Keratinocyte (primary cell): ENCODE measurements around the gene MFSD6. TPM values are rescaled to one million over a fixed set of nuclear protein-coding genes. Genes with fewer than 3 reads are reported as not detected.
A peak's percentile ranks its signal among the peaks of the same experiment; 100 is the strongest.

ENCODE experiments used
- DNase-seq: peaks from one replicate; pipeline ENCODE4 v3.0.0-alpha.2; 2011; ENCODE audit warnings: low read depth, missing footprints, low spot score
- FAIRE-seq: peaks from 2 replicates; lab custom pipeline; 2011; peaks lifted over from hg19 to GRCh38; lab: Jason Lieb, UNC
- H2AFZ ChIP-seq: 2 replicates; pipeline ENCODE4 v1.6.0; 2012; ENCODE audit warnings: low read length, control low read depth, inconsistent platforms; ENCODE audit not compliant: control insufficient read depth
- H3K27ac ChIP-seq: 2 replicates; pipeline ENCODE4 v1.5.1; 2011; ENCODE audit warnings: low read length; ENCODE audit not compliant: control insufficient read depth, insufficient read depth
- H3K27me3 ChIP-seq: 3 replicates; pipeline ENCODE4 v1.6.0; 2011; ENCODE audit warnings: low read length; ENCODE audit not compliant: control insufficient read depth, insufficient read depth; ENCODE audit errors: extremely low read depth
- H3K36me3 ChIP-seq, 2 experiments: 2 replicates in 1 of 2; 3 replicates in 1 of 2; pipeline ENCODE4 v1.5.1; 2011; ENCODE audit warnings: low read length in 2 of 2, mild to moderate bottlenecking in 1 of 2; ENCODE audit not compliant: control insufficient read depth in 2 of 2, insufficient read depth in 2 of 2; ENCODE audit errors: extremely low read depth in 1 of 2
- H3K4me1 ChIP-seq: 3 replicates; pipeline ENCODE4 v1.5.1; 2011; ENCODE audit warnings: low read length; ENCODE audit not compliant: control insufficient read depth, insufficient read depth; ENCODE audit errors: extremely low read depth
- H3K4me2 ChIP-seq: 3 replicates; pipeline ENCODE4 v1.6.0; 2011; ENCODE audit warnings: low read depth, low read length; ENCODE audit not compliant: control insufficient read depth, insufficient read depth; ENCODE audit errors: extremely low read depth
- H3K4me3 ChIP-seq, 3 experiments: fragments of 200-600 bp in 1 of 3; sonication (generic) in 1 of 3; 2 replicates in 2 of 3; 3 replicates in 1 of 3; pipeline ENCODE4 v1.5.1; 2011 to 2016; ENCODE audit warnings: low read length in 3 of 3, mild to moderate bottlenecking in 3 of 3, control low read depth in 2 of 3, inconsistent platforms in 1 of 3, low read depth in 1 of 3, mixed read lengths in 1 of 3, mixed run types in 1 of 3, moderate library complexity in 1 of 3; ENCODE audit not compliant: control insufficient read depth in 2 of 3, insufficient read depth in 2 of 3; ENCODE audit errors: extremely low read depth in 1 of 3
- H3K79me2 ChIP-seq: 2 replicates; pipeline ENCODE4 v1.6.0; 2012; ENCODE audit warnings: low read length; ENCODE audit not compliant: control insufficient read depth, insufficient read depth
- H3K9ac ChIP-seq: 3 replicates; pipeline ENCODE4 v1.6.0; 2011; ENCODE audit warnings: low read length; ENCODE audit not compliant: control insufficient read depth, insufficient read depth; ENCODE audit errors: extremely low read depth
- H3K9me1 ChIP-seq: 3 replicates; pipeline ENCODE4 v1.6.0; 2011; ENCODE audit warnings: low read length; ENCODE audit not compliant: control insufficient read depth, insufficient read depth; ENCODE audit errors: extremely low read depth
- H3K9me3 ChIP-seq: 2 replicates; pipeline ENCODE4 v1.5.1; 2012; ENCODE audit warnings: low read depth, low read length; ENCODE audit not compliant: control insufficient read depth
- H4K20me1 ChIP-seq: 3 replicates; pipeline ENCODE4 v1.6.0; 2011; ENCODE audit warnings: low read length; ENCODE audit not compliant: control insufficient read depth, insufficient read depth; ENCODE audit errors: extremely low read depth
- CTCF ChIP-seq, 3 experiments: IDR thresholded peaks in 1 of 3; conservative IDR thresholded peaks in 1 of 3; optimal IDR thresholded peaks in 1 of 3; 2 replicates in 2 of 3; 3 replicates in 1 of 3; pipeline versions ENCODE3 to v1.5.1; 2011; ENCODE audit warnings: low read length in 3 of 3, mild to moderate bottlenecking in 3 of 3, moderate library complexity in 2 of 3, control low read depth in 1 of 3, inconsistent platforms in 1 of 3; ENCODE audit not compliant: insufficient read depth in 2 of 3; ENCODE audit errors: extremely low read depth in 1 of 3
- EZH2 ChIP-seq: IDR thresholded peaks from one replicate; pipeline ENCODE4 v1.6.1; 2012; ENCODE audit warnings: inconsistent platforms, mild to moderate bottlenecking, low read length, moderate library complexity
- dilution Hi-C: fragments of 300-500 bp; cut with MboI; formaldehyde crosslinking; loops from one replicate; pipeline ENCODE4 v1.7.0; 2020; ENCODE audit warnings: low sequenced_read_pairs; ENCODE audit not compliant: extremely low pct_ligation_motif_present
- polyA plus RNA-seq, 5 experiments: library from polyadenylated mRNA; depleted of rRNA in 3 of 5; stranded (reverse) in 3 of 5; stranded (forward) in 1 of 5; unstranded in 1 of 5; fragments of >200 nt; gene quantifications; 1 replicate in 1 of 5; 2 replicates in 3 of 5; 3 replicates in 1 of 5; pipeline versions ENCODE4 v1.2.1 to v1.2.3, GENCODE V29; 2011 to 2012; ENCODE audit warnings: missing spikeins in 2 of 5, low read depth in 1 of 5, low replicate concordance in 1 of 5

MFSD6 gene
- polyA plus RNA-seq, 1 donor (not counting 4 experiments of a cell fraction or from before 2014, with no cell fraction given), result 11.0 TPM

- Histone ChIP-seq H3K27ac (peak overlapping the region; percentile 36), H4K20me1 (no peaks in the 10 kb centered on the region), H2AFZ (peak overlapping the region; percentile 51), H3K4me3 (peak overlapping the region in 1 of 3 experiments; percentile 13), H3K9ac (peak overlapping the region; percentile 4), H3K9me3 (no peaks in the 10 kb centered on the region), H3K4me2 (peak overlapping the region; percentile 70), H3K36me3 (no peaks in the 10 kb centered on the region), H3K27me3 (no peaks in the 10 kb centered on the region), H3K79me2 (no peaks in the 10 kb centered on the region), H3K9me1 (no peaks in the 10 kb centered on the region), H3K4me1 (peaks cover 13% of the 10 kb centered on the region)
- DNase-seq (peak; percentile 21), FAIRE-seq (peak; percentile 86)
- no peak for TF ChIP-seq EZH2
- TF ChIP-seq CTCF (optimal IDR thresholded peaks at IDR 0.05 in 1 of 3, IDR thresholded peaks at IDR 0.05 in 1 of 3, conservative IDR thresholded peaks at IDR 0.05 in 1 of 3; ENCODE audit: extremely low read depth in 1 of 3, insufficient read depth in 2 of 3, low read length in 3 of 3), result no peak
- dilution Hi-C loops, result no loop called here
These were observed 139.7 kb downstream of the MFSD6 start for GRCh38 chr2:190547886-190548285.

- Histone ChIP-seq H2AFZ (no peak overlapping the region), H3K9me1 (no peaks in the 10 kb centered on the region), H3K27me3 (no peaks in the 10 kb centered on the region), H3K9me3 (no peaks in the 10 kb centered on the region), H3K4me3 (no peak overlapping the region), H4K20me1 (no peaks in the 10 kb centered on the region), H3K36me3 (no peaks in the 10 kb centered on the region), H3K4me1 (peaks cover 13% of the 10 kb centered on the region), H3K4me2 (no peak overlapping the region), H3K27ac (no peak overlapping the region), H3K9ac (no peak overlapping the region), H3K79me2 (no peaks in the 10 kb centered on the region)
- FAIRE-seq (no peak), DNase-seq (no peak)
- dilution Hi-C loops, result no loop called here
- TF ChIP-seq CTCF (optimal IDR thresholded peaks at IDR 0.05 in 1 of 3, IDR thresholded peaks at IDR 0.05 in 1 of 3, conservative IDR thresholded peaks at IDR 0.05 in 1 of 3; ENCODE audit: extremely low read depth in 1 of 3, insufficient read depth in 2 of 3, low read length in 3 of 3) (no peak), EZH2 (no peak)
These were observed 142.0 kb downstream of the MFSD6 start for GRCh38 chr2:190550137-190550536.

Other genes with a start within 250 kb of the MFSD6 start
- 9.5 to 19.4 TPM (median 10.6 TPM) in 3 replicates for gene HIBCH, start 88.5 kb upstream of the MFSD6 start, polyA plus RNA-seq
- 5.6 to 6.3 TPM (median 6.1 TPM) in 3 replicates for gene INPP1, start 64.8 kb upstream of the MFSD6 start, polyA plus RNA-seq
- gene NEMP2, start 126.4 kb downstream of the MFSD6 start, polyA plus RNA-seq, result 1.1 to 2.1 TPM (median 1.9 TPM) in 3 replicates
- gene NAB1, start 240.7 kb downstream of the MFSD6 start, polyA plus RNA-seq, result 10.7 to 24.3 TPM (median 21.6 TPM) in 3 replicates